Measurements from ENCODE around the gene LIME1. TPM values are rescaled to one million over a fixed set of nuclear protein-coding genes. Genes with fewer than 3 reads are reported as not detected.

Gene LIME1
- total and polyA plus RNA-seq, 10 of the 15 experiments (the other 5 are each of a cell fraction or from before 2014, with no cell fraction given), result 0.35 to 154 (median 49.9) TPM

GRCh38 chr20:63782051-63782471 is 45.6 kb downstream of the LIME1 start:
- H3K4me3 ChIP-seq, result no peak overlapping the region
- H3K4me1 ChIP-seq (ENCODE audit: control insufficient read depth, insufficient read depth, low read length), result peaks cover 8% of the 10 kb centered on the region
- H3K4me2 ChIP-seq (ENCODE audit: control insufficient read depth, insufficient read depth), result peak overlapping the region; percentile 3; the same call in 1 of the 2 replicates
- H3K79me2 ChIP-seq (ENCODE audit: control insufficient read depth, insufficient read depth, low read length), result no peaks in the 10 kb centered on the region
- H3K9ac ChIP-seq (ENCODE audit: control insufficient read depth, insufficient read depth, low read length), result no peak overlapping the region
- ATAC-seq (peak; percentile 95), FAIRE-seq (no peak), DNase-seq (ENCODE audit: low read depth, low spot score) (peak; percentile 34)
- WGBS (ENCODE audit: insufficient coverage, insufficient replicate concordance, low lambda C conversion rate, missing lambda C conversion rate), result 3% methylated on average over 14 of the region's 18 CpGs
- ChIA-PET RAD21 (ENCODE audit: unreplicated experiment) (no interaction called here), CTCF (no interaction called here), SMC1A (ENCODE audit: uncharacterized antibody, unreplicated experiment) (no interaction called here), POLR2A (interaction anchor here (0.6 kb wide), 2 partner anchors 12 to 34 kb away, joined by 3 read pairs; no protein-coding TSS in a partner anchor)
- no peaks in the 10 kb centered on the region for H3K36me3 ChIP-seq (ENCODE audit: control insufficient read depth in 2 of 2, insufficient read depth in 2 of 2, low read length in 1 of 2)
- in situ Hi-C loops (cut with MboI) (no loop called here), intact Hi-C loops (cut with micrococcal nuclease; ENCODE audit: unreplicated experiment) (no loop called here)
- no peaks in the 10 kb centered on the region for H4K20me1 ChIP-seq (ENCODE audit: control insufficient read depth, insufficient read depth)
- no peak overlapping the region for H3K27ac ChIP-seq (ENCODE audit: control insufficient read depth, insufficient read depth)
- H3K9me3 ChIP-seq (replicated peaks; ENCODE audit: control insufficient read depth, insufficient read depth, low read length), result peaks cover 6% of the 10 kb centered on the region; the same call in 1 of the 3 replicates
- no peak overlapping the region for H2AFZ ChIP-seq (ENCODE audit: control insufficient read depth, low read depth, low read length)
- H3K27me3 ChIP-seq (replicated peaks in 1 of 2; ENCODE audit: control insufficient read depth in 2 of 2, insufficient read depth in 2 of 2, low read length in 1 of 2), result no peaks in the 10 kb centered on the region
- BruUV-seq (replicated peaks), result no TSS peak
- TF ChIP-seq, protein P1, sequence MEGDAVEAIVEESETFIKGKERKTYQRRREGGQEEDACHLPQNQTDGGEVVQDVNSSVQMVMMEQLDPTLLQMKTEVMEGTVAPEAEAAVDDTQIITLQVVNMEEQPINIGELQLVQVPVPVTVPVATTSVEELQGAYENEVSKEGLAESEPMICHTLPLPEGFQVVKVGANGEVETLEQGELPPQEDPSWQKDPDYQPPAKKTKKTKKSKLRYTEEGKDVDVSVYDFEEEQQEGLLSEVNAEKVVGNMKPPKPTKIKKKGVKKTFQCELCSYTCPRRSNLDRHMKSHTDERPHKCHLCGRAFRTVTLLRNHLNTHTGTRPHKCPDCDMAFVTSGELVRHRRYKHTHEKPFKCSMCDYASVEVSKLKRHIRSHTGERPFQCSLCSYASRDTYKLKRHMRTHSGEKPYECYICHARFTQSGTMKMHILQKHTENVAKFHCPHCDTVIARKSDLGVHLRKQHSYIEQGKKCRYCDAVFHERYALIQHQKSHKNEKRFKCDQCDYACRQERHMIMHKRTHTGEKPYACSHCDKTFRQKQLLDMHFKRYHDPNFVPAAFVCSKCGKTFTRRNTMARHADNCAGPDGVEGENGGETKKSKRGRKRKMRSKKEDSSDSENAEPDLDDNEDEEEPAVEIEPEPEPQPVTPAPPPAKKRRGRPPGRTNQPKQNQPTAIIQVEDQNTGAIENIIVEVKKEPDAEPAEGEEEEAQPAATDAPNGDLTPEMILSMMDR (IDR thresholded peaks at IDR 0.05 in 2 of 3, conservative IDR thresholded peaks at IDR 0.05 in 1 of 3; ENCODE audit: control insufficient read depth in 2 of 3, extremely low read depth in 1 of 3, insufficient read depth in 1 of 3, low read depth in 3 of 3, low read length in 3 of 3), result peak; percentile 16 to 30 (median 21); a peak in 3 of 6 replicates
- TF ChIP-seq RAD21 (IDR thresholded peaks at IDR 0.05; ENCODE audit: insufficient read depth, low read depth, low read length) (peak; percentile 27; the same call in 1 of the 2 replicates), SMC3 (IDR thresholded peaks at IDR 0.05; ENCODE audit: borderline replicate concordance, low read length) (peak; percentile 32), NFYA (IDR thresholded peaks at IDR 0.05; ENCODE audit: borderline replicate concordance, low read depth, low read length) (no peak)

- H3K27ac ChIP-seq (ENCODE audit: control insufficient read depth, insufficient read depth), result no peak overlapping the region
- SMC1A ChIA-PET (ENCODE audit: uncharacterized antibody, unreplicated experiment), result no interaction called here
- no peak for TF ChIP-seq E2F8 (IDR thresholded peaks at IDR 0.05; ENCODE audit: low read depth, partially characterized antibody)
- no peak for TF ChIP-seq STAT1 (conservative IDR thresholded peaks at IDR 0.05)
- no peak for TF ChIP-seq FOXM1 (IDR thresholded peaks at IDR 0.05; ENCODE audit: low read depth, low read length)
- TF ChIP-seq MXI1 (IDR thresholded peaks at IDR 0.05; ENCODE audit: low read depth, low read length), result no peak
- TF ChIP-seq RB1 (IDR thresholded peaks at IDR 0.05; ENCODE audit: borderline replicate concordance), result no peak
Observed at GRCh38 chr20:63782521-63782971, 46.1 kb downstream of the LIME1 start.

More at GRCh38 chr20:63782521-63782971, 46.1 kb downstream of the LIME1 start:
- DNase-seq (ENCODE audit: low read depth, low spot score) (no peak), FAIRE-seq (no peak), ATAC-seq (no peak; the same call in 1 of the 3 replicates)
- 64% methylated on average over 12 of the region's 12 CpGs for WGBS (ENCODE audit: insufficient coverage, insufficient replicate concordance, low lambda C conversion rate, missing lambda C conversion rate)
- POLR2A ChIA-PET, result no interaction called here
- in situ Hi-C loops (cut with MboI) (no loop called here), intact Hi-C loops (cut with micrococcal nuclease; ENCODE audit: unreplicated experiment) (no loop called here)
- Histone ChIP-seq H3K4me2 (ENCODE audit: control insufficient read depth, insufficient read depth) (no peak overlapping the region), H4K20me1 (ENCODE audit: control insufficient read depth, insufficient read depth) (no peaks in the 10 kb centered on the region), H3K9ac (ENCODE audit: control insufficient read depth, insufficient read depth, low read length) (no peak overlapping the region), H3K4me1 (ENCODE audit: control insufficient read depth, insufficient read depth, low read length) (peaks cover 8% of the 10 kb centered on the region), H3K9me3 (replicated peaks; ENCODE audit: control insufficient read depth, insufficient read depth, low read length) (peaks cover 3% of the 10 kb centered on the region; the same call in 1 of the 3 replicates), H3K27me3 (replicated peaks in 1 of 2; ENCODE audit: control insufficient read depth in 2 of 2, insufficient read depth in 2 of 2, low read length in 1 of 2) (no peaks in the 10 kb centered on the region), H3K79me2 (ENCODE audit: control insufficient read depth, insufficient read depth, low read length) (no peaks in the 10 kb centered on the region), H3K4me3 (no peak overlapping the region), H2AFZ (ENCODE audit: control insufficient read depth, low read depth, low read length) (no peak overlapping the region), H3K36me3 (ENCODE audit: control insufficient read depth in 2 of 2, insufficient read depth in 2 of 2, low read length in 1 of 2) (no peaks in the 10 kb centered on the region)
- RAD21 ChIA-PET (ENCODE audit: unreplicated experiment), result interaction anchor here (1.3 kb wide), 1 partner anchor 82 kb away, joined by 4 read pairs; the partner anchor contains the start of gene TPD52L2
- BruUV-seq (replicated peaks), result no TSS peak
- CTCF ChIA-PET, result interaction anchor here (1.3 kb wide), 1 partner anchor 77 kb away, joined by 5 read pairs; no protein-coding TSS in a partner anchor

Measured in GM12878 (cell line).